SK-N-SH treated with all-trans-retinoic acid at 6 μM for 48 hours (cell line): ENCODE measurements around the gene HECTD4.

ENCODE experiments used
- ATAC-seq: fragments of 200-7000 bp; cut with Tn5 transposase; 3 replicates; pipeline ENCODE4 v1.9.1; 2020; ENCODE audit warnings: mild to moderate bottlenecking, moderate library complexity
- ARNTL ChIP-seq: fragments of 450-650 bp; formaldehyde crosslinking; IDR thresholded peaks from 2 replicates; pipeline ENCODE4 v1.5.0; 2020; ENCODE audit warnings: low read depth, mild to moderate bottlenecking, moderate library complexity, borderline replicate concordance
- BACH2 ChIP-seq: fragments of 250-450 bp; sonication (Bioruptor Pico); IDR thresholded peaks from 2 replicates; pipeline ENCODE4 v1.9.0; 2021; ENCODE audit warnings: mild to moderate bottlenecking, borderline replicate concordance
- CSDC2 ChIP-seq: fragments of 250-450 bp; sonication (Bioruptor Pico); IDR thresholded peaks from 2 replicates; pipeline ENCODE4 v1.5.0; 2020; ENCODE audit warnings: mild to moderate bottlenecking, moderate library complexity
- ESRRG ChIP-seq: fragments of 250-450 bp; sonication (Bioruptor Pico); IDR thresholded peaks from 2 replicates; pipeline ENCODE4 v1.6.1; 2021; ENCODE audit warnings: mild to moderate bottlenecking
- GLIS3 ChIP-seq: fragments of 250-450 bp; sonication (Bioruptor Pico); IDR thresholded peaks from 2 replicates; pipeline ENCODE4 v1.5.0; 2020; ENCODE audit warnings: mild to moderate bottlenecking, moderate library complexity
- ISL1 ChIP-seq: fragments of 250-450 bp; sonication (Bioruptor Pico); IDR thresholded peaks from 2 replicates; pipeline ENCODE4 v2.1.2; 2022; ENCODE audit warnings: mild to moderate bottlenecking, moderate library complexity
- OSR1 ChIP-seq: fragments of 250-450 bp; sonication (Bioruptor Pico); IDR thresholded peaks from 2 replicates; pipeline ENCODE4 v1.8.0; 2022; ENCODE audit warnings: moderate library complexity, mild to moderate bottlenecking, inconsistent platforms
- PPARA ChIP-seq: fragments of 250-450 bp; sonication (Bioruptor Pico); IDR thresholded peaks from 2 replicates; pipeline ENCODE4 v1.5.0; 2020; ENCODE audit warnings: mild to moderate bottlenecking, borderline replicate concordance
- RARB ChIP-seq: fragments of 250-450 bp; sonication (Bioruptor Pico); IDR thresholded peaks from 2 replicates; pipeline ENCODE4 v1.8.0; 2021; ENCODE audit warnings: mild to moderate bottlenecking, moderate library complexity
- SNAI2 ChIP-seq: fragments of 250-450 bp; sonication (Bioruptor Pico); IDR thresholded peaks from 2 replicates; pipeline ENCODE4 v1.5.0; 2020; ENCODE audit warnings: mild to moderate bottlenecking, moderate library complexity
- TCF4 ChIP-seq: fragments of 250-450 bp; sonication (Bioruptor Pico); IDR thresholded peaks from 2 replicates; pipeline ENCODE4 v1.8.0; 2021; ENCODE audit warnings: mild to moderate bottlenecking, moderate library complexity, borderline replicate concordance
- ZC3H10 ChIP-seq: fragments of 250-450 bp; sonication (Bioruptor Pico); IDR thresholded peaks from 2 replicates; pipeline ENCODE4 v1.5.1; 2021; ENCODE audit warnings: mild to moderate bottlenecking, moderate library complexity
- ZFP3 ChIP-seq: fragments of 250-450 bp; sonication (Bioruptor Pico); IDR thresholded peaks from 2 replicates; pipeline ENCODE4 v1.5.0; 2020; ENCODE audit warnings: mild to moderate bottlenecking, moderate library complexity
- ZFP30 ChIP-seq: fragments of 450-650 bp; formaldehyde crosslinking; IDR thresholded peaks from 2 replicates; pipeline ENCODE4 v1.5.0; 2022; ENCODE audit warnings: mild to moderate bottlenecking, moderate library complexity
- ZNF565 ChIP-seq: fragments of 450-650 bp; formaldehyde crosslinking; conservative IDR thresholded peaks from 2 replicates; pipeline ENCODE4 v1.5.0; 2020; ENCODE audit warnings: low read depth, mild to moderate bottlenecking, moderate library complexity
- ZNF70 ChIP-seq: fragments of 450-650 bp; formaldehyde crosslinking; IDR thresholded peaks from 2 replicates; pipeline ENCODE4 v1.5.0; 2020; ENCODE audit warnings: mild to moderate bottlenecking, moderate library complexity
- ZNF8 ChIP-seq: fragments of 450-650 bp; formaldehyde crosslinking; IDR thresholded peaks from 2 replicates; pipeline ENCODE4 v1.5.0; 2020; ENCODE audit warnings: mild to moderate bottlenecking, moderate library complexity
- TF ChIP-seq, protein P1 (sequence below): fragments of 250-450 bp; sonication (Bioruptor Pico); IDR thresholded peaks from 2 replicates; pipeline ENCODE4 v1.8.0; 2021; ENCODE audit warnings: low read depth, mild to moderate bottlenecking, moderate library complexity, borderline replicate concordance
- TF ChIP-seq, protein P2 (sequence below): fragments of 250-450 bp; sonication (Bioruptor Pico); IDR thresholded peaks from 2 replicates; pipeline ENCODE4 v1.8.0; 2020; ENCODE audit warnings: mild to moderate bottlenecking, moderate library complexity, borderline replicate concordance
- TF ChIP-seq, protein P3 (sequence below): fragments of 250-450 bp; sonication (Bioruptor Pico); IDR thresholded peaks from 2 replicates; pipeline ENCODE4 v1.5.1; 2021; ENCODE audit warnings: mild to moderate bottlenecking, moderate library complexity
- TF ChIP-seq, protein P4 (sequence below): fragments of 250-450 bp; sonication (Bioruptor Pico); IDR thresholded peaks from 2 replicates; pipeline ENCODE4 v1.5.1; 2020; ENCODE audit warnings: low read depth, mild to moderate bottlenecking, moderate library complexity

Gene HECTD4

GRCh38 chr12:112170971-112171596 is 211.1 kb downstream of the HECTD4 start (continued):
- TF ChIP-seq, protein P1, sequence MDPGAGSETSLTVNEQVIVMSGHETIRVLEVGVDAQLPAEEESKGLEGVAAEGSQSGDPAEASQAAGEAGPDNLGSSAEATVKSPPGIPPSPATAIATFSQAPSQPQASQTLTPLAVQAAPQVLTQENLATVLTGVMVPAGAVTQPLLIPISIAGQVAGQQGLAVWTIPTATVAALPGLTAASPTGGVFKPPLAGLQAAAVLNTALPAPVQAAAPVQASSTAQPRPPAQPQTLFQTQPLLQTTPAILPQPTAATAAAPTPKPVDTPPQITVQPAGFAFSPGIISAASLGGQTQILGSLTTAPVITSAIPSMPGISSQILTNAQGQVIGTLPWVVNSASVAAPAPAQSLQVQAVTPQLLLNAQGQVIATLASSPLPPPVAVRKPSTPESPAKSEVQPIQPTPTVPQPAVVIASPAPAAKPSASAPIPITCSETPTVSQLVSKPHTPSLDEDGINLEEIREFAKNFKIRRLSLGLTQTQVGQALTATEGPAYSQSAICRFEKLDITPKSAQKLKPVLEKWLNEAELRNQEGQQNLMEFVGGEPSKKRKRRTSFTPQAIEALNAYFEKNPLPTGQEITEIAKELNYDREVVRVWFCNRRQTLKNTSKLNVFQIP (CRISPR knock-in tag) = no peak
- no peak for TF ChIP-seq ZNF8 (CRISPR knock-in tag)
- TF ChIP-seq, all 23 proteins: peak for 0

- peak; percentile 61 for ATAC-seq
- no peak for TF ChIP-seq RARB (CRISPR knock-in tag)
Measured at GRCh38 chr12:112170376-112170775, 211.9 kb downstream of the HECTD4 start.

DNA sequence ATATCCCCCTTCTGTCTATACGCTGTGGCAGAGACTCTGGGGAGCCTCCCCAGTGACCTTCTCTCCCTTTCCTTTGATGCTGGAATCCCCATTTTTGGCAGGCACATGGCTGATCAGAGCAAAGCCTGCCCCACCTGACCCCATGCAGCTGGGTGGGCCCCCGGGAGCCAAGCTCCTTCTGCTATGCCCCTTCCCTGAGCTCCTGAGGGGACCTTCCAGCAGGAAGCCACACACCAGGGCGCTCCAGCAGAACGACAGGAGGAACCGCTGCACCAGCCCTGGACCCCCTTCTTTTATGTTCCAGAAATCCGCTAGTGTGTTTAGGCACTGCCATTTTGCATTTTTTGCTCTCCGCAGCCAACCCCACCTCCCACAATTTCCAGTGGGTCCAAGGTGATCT is 212.3 kb downstream of the HECTD4 start:
- TF ChIP-seq, protein P1 (CRISPR knock-in tag) = no peak
- TF ChIP-seq ESRRG (CRISPR knock-in tag) = no peak
- TF ChIP-seq ZNF70 (CRISPR knock-in tag) = no peak
- no peak for TF ChIP-seq SNAI2
- TF ChIP-seq ZC3H10 (CRISPR knock-in tag) = no peak
- no peak for TF ChIP-seq OSR1 (CRISPR knock-in tag)
- TF ChIP-seq CSDC2 = no peak
- no peak for TF ChIP-seq ZNF565 (CRISPR knock-in tag)
- no peak for TF ChIP-seq PPARA (CRISPR knock-in tag)
- no peak for ATAC-seq

- TF ChIP-seq BACH2 (CRISPR knock-in tag) (no peak), ZNF70 (CRISPR knock-in tag) (no peak), ZNF8 (CRISPR knock-in tag) (no peak), ISL1 (CRISPR knock-in tag) (no peak), ARNTL (CRISPR knock-in tag) (no peak), TCF4 (CRISPR knock-in tag) (no peak)
- TF ChIP-seq, protein P2, sequence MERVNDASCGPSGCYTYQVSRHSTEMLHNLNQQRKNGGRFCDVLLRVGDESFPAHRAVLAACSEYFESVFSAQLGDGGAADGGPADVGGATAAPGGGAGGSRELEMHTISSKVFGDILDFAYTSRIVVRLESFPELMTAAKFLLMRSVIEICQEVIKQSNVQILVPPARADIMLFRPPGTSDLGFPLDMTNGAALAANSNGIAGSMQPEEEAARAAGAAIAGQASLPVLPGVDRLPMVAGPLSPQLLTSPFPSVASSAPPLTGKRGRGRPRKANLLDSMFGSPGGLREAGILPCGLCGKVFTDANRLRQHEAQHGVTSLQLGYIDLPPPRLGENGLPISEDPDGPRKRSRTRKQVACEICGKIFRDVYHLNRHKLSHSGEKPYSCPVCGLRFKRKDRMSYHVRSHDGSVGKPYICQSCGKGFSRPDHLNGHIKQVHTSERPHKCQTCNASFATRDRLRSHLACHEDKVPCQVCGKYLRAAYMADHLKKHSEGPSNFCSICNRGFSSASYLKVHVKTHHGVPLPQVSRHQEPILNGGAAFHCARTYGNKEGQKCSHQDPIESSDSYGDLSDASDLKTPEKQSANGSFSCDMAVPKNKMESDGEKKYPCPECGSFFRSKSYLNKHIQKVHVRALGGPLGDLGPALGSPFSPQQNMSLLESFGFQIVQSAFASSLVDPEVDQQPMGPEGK (CRISPR knock-in tag) = no peak
- TF ChIP-seq, protein P3, sequence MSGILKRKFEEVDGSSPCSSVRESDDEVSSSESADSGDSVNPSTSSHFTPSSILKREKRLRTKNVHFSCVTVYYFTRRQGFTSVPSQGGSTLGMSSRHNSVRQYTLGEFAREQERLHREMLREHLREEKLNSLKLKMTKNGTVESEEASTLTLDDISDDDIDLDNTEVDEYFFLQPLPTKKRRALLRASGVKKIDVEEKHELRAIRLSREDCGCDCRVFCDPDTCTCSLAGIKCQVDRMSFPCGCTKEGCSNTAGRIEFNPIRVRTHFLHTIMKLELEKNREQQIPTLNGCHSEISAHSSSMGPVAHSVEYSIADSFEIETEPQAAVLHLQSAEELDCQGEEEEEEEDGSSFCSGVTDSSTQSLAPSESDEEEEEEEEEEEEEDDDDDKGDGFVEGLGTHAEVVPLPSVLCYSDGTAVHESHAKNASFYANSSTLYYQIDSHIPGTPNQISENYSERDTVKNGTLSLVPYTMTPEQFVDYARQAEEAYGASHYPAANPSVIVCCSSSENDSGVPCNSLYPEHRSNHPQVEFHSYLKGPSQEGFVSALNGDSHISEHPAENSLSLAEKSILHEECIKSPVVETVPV (CRISPR knock-in tag) = no peak
- TF ChIP-seq, protein P4, sequence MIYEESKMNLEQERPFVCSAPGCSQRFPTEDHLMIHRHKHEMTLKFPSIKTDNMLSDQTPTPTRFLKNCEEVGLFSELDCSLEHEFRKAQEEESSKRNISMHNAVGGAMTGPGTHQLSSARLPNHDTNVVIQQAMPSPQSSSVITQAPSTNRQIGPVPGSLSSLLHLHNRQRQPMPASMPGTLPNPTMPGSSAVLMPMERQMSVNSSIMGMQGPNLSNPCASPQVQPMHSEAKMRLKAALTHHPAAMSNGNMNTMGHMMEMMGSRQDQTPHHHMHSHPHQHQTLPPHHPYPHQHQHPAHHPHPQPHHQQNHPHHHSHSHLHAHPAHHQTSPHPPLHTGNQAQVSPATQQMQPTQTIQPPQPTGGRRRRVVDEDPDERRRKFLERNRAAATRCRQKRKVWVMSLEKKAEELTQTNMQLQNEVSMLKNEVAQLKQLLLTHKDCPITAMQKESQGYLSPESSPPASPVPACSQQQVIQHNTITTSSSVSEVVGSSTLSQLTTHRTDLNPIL (CRISPR knock-in tag) = no peak
- ATAC-seq = no peak
Measured at GRCh38 chr12:112169161-112169872, 212.9 kb downstream of the HECTD4 start.

DNA sequence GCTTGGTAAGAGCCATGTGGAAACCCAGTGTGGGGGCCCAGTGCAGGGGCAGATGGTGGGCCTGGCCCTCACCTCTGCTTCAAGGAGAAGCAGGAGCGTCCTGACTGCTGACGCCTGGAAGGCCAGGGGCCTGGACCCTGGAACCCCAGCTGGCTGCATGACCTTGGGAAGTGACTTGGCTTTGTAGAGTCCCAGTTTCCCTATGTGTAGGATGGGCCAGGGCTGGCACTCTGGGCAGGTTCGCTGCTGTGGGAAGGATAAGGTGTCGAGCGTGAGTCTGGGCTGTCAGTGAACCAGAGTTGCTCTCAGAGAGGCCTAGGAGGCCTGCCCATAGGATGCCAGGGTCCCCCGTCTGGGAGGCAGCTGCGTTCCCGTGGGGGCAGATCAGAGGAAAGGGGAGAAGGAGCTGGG is 213.7 kb downstream of the HECTD4 start:
- no peak for ATAC-seq
- TF ChIP-seq ESRRG (CRISPR knock-in tag) (no peak), PPARA (CRISPR knock-in tag) (no peak), ZFP3 (CRISPR knock-in tag) (no peak), ZNF565 (CRISPR knock-in tag) (no peak), ZNF8 (CRISPR knock-in tag) (no peak), TCF4 (CRISPR knock-in tag) (no peak), GLIS3 (no peak), ZFP30 (CRISPR knock-in tag) (no peak), OSR1 (CRISPR knock-in tag) (no peak), CSDC2 (no peak), RARB (CRISPR knock-in tag) (no peak), BACH2 (CRISPR knock-in tag) (no peak)
- TF ChIP-seq, protein P1 (CRISPR knock-in tag) = no peak
- TF ChIP-seq, protein P4 (CRISPR knock-in tag) = no peak
